HepG2 (cell line): ENCODE data around the gene PSMA7. TPM values are rescaled to one million over a fixed set of nuclear protein-coding genes. Genes with fewer than 3 reads are reported as not detected.

ENCODE experiments used
- CREB1 ChIP-seq, 2 experiments: fragments of 450-650 bp in 1 of 2; IDR thresholded peaks; 2 replicates each; pipeline ENCODE4 v1.6.1; 2016 to 2017; ENCODE audit warnings: control low read depth in 1 of 2, mild to moderate bottlenecking in 1 of 2, missing compliant biosample characterization in 1 of 2, missing genetic modification characterization in 1 of 2
- FOXM1 ChIP-seq: sonication (generic); formaldehyde crosslinking; IDR thresholded peaks from 2 replicates; pipeline ENCODE4 v1.5.0; 2020; ENCODE audit warnings: missing genetic modification reagents
- IRX3 ChIP-seq: sonication (generic); formaldehyde crosslinking; IDR thresholded peaks from 2 replicates; pipeline ENCODE4 v1.8.1; 2023; ENCODE audit warnings: mild to moderate bottlenecking, low read depth, missing genetic modification reagents, borderline replicate concordance
- ZBTB38 ChIP-seq: sonication (generic); formaldehyde crosslinking; IDR thresholded peaks from 2 replicates; pipeline ENCODE4 v1.5.1; 2020; ENCODE audit warnings: mild to moderate bottlenecking, missing genetic modification reagents
- ZNF629 ChIP-seq: sonication (generic); formaldehyde crosslinking; conservative IDR thresholded peaks from 2 replicates; pipeline ENCODE4 v1.5.0; 2020; ENCODE audit warnings: missing genetic modification reagents
- polyA plus RNA-seq, 8 experiments: library from polyadenylated mRNA; depleted of rRNA in 3 of 8; stranded (reverse) in 7 of 8; unstranded in 1 of 8; fragments of >200 nt; fragmentation: Illumina TruSeq in 4 of 8; extraction: Trizol in 4 of 8; gene quantifications; 2 replicates each; pipeline versions ENCODE4 v1.2.1 to v1.2.3, GENCODE V29; 2011 to 2016; ENCODE audit warnings: low read depth in 4 of 8, missing spikeins in 1 of 8, mixed read lengths in 1 of 8; ENCODE audit not compliant: insufficient read depth in 1 of 8
- total RNA-seq, 5 experiments: library from RNA; depleted of rRNA; stranded (reverse); fragments of >200 nt; fragmentation: Illumina TruSeq; extraction: Trizol; gene quantifications; 2 replicates each; pipeline ENCODE4 v1.2.3, GENCODE V29; 2016; ENCODE audit warnings: low read depth in 1 of 5
- TF ChIP-seq, protein P1 (sequence below): sonication (generic); formaldehyde crosslinking; IDR thresholded peaks from 2 replicates; pipeline ENCODE4 v1.4.0; 2020; ENCODE audit warnings: missing genetic modification reagents, borderline replicate concordance
- TF ChIP-seq, protein P2 (sequence below): sonication (generic); formaldehyde crosslinking; IDR thresholded peaks from 2 replicates; pipeline ENCODE4 v1.5.0; 2020; ENCODE audit warnings: missing genetic modification reagents
- TF ChIP-seq, protein P3 (sequence below): sonication (generic); formaldehyde crosslinking; IDR thresholded peaks from 2 replicates; pipeline ENCODE4 v1.4.0; 2020; ENCODE audit warnings: mild to moderate bottlenecking, missing genetic modification reagents

The PSMA7 gene
- total and polyA plus RNA-seq, 2 of the 13 experiments (the other 11 are each of a cell fraction or from before 2014, with no cell fraction given) = 531 to 631 TPM

DNA sequence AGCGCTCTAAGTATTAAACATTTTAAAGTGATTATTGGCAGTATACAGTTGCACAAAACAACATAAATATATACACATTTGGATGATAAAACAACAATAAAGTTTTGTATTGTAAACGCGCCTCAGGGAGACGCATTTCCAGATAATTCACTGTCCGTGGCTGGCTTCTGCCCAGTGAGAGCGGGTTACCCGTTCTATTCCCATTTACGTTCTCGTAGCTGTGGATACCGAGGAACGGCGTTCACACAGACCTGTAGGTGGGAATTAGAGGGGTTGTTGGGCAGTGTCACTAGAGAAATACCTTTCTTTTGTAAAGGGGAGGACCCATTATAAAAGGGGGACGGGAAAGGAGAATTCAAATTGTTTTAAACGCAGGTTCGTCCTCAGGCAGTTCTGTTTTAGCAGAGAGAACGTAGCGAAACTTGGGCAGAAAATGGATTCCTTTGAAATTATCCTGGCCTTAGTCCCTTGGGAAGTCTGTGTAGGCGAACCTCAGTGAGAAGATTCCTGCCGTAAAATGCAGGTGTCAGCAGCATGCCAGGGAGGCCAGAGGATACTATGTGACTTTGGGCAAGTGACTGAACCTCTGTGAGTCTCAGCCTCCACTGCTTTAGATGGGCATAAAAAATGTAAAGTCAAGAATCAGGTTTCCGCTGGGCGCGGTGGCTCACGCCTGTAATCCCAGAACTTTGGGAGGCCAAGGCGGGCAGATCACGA, 40.4 kb upstream of the PSMA7 start (continued):
- TF ChIP-seq, protein P1, sequence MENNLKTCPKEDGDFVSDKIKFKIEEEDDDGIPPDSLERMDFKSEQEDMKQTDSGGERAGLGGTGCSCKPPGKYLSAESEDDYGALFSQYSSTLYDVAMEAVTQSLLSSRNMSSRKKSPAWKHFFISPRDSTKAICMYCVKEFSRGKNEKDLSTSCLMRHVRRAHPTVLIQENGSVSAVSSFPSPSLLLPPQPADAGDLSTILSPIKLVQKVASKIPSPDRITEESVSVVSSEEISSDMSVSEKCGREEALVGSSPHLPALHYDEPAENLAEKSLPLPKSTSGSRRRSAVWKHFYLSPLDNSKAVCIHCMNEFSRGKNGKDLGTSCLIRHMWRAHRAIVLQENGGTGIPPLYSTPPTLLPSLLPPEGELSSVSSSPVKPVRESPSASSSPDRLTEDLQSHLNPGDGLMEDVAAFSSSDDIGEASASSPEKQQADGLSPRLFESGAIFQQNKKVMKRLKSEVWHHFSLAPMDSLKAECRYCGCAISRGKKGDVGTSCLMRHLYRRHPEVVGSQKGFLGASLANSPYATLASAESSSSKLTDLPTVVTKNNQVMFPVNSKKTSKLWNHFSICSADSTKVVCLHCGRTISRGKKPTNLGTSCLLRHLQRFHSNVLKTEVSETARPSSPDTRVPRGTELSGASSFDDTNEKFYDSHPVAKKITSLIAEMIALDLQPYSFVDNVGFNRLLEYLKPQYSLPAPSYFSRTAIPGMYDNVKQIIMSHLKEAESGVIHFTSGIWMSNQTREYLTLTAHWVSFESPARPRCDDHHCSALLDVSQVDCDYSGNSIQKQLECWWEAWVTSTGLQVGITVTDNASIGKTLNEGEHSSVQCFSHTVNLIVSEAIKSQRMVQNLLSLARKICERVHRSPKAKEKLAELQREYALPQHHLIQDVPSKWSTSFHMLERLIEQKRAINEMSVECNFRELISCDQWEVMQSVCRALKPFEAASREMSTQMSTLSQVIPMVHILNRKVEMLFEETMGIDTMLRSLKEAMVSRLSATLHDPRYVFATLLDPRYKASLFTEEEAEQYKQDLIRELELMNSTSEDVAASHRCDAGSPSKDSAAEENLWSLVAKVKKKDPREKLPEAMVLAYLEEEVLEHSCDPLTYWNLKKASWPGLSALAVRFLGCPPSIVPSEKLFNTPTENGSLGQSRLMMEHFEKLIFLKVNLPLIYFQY (CRISPR knock-in tag) = no peak
- TF ChIP-seq FOXM1 = no peak
- TF ChIP-seq ZBTB38 (CRISPR knock-in tag) = 0 out of 2 replicates have a peak, but pooled peaks have one; percentile 48
- TF ChIP-seq ZNF629 (CRISPR knock-in tag) = peak; percentile 29; the same call in 1 of the 2 replicates
- 0 out of 2 replicates have a peak, but pooled peaks have one; percentile 26 for TF ChIP-seq IRX3 (CRISPR knock-in tag)
- TF ChIP-seq, protein P2, sequence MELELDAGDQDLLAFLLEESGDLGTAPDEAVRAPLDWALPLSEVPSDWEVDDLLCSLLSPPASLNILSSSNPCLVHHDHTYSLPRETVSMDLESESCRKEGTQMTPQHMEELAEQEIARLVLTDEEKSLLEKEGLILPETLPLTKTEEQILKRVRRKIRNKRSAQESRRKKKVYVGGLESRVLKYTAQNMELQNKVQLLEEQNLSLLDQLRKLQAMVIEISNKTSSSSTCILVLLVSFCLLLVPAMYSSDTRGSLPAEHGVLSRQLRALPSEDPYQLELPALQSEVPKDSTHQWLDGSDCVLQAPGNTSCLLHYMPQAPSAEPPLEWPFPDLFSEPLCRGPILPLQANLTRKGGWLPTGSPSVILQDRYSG = 0 out of 2 replicates have a peak, but pooled peaks have one; percentile 8
- no peak for TF ChIP-seq CREB1 (IDR thresholded peaks at IDR 0.05)
- 0 out of 2 replicates have a peak, but pooled peaks have one; percentile 28 for TF ChIP-seq CREB1 (CRISPR knock-in tag; IDR thresholded peaks at IDR 0.05)
- TF ChIP-seq, protein P3, sequence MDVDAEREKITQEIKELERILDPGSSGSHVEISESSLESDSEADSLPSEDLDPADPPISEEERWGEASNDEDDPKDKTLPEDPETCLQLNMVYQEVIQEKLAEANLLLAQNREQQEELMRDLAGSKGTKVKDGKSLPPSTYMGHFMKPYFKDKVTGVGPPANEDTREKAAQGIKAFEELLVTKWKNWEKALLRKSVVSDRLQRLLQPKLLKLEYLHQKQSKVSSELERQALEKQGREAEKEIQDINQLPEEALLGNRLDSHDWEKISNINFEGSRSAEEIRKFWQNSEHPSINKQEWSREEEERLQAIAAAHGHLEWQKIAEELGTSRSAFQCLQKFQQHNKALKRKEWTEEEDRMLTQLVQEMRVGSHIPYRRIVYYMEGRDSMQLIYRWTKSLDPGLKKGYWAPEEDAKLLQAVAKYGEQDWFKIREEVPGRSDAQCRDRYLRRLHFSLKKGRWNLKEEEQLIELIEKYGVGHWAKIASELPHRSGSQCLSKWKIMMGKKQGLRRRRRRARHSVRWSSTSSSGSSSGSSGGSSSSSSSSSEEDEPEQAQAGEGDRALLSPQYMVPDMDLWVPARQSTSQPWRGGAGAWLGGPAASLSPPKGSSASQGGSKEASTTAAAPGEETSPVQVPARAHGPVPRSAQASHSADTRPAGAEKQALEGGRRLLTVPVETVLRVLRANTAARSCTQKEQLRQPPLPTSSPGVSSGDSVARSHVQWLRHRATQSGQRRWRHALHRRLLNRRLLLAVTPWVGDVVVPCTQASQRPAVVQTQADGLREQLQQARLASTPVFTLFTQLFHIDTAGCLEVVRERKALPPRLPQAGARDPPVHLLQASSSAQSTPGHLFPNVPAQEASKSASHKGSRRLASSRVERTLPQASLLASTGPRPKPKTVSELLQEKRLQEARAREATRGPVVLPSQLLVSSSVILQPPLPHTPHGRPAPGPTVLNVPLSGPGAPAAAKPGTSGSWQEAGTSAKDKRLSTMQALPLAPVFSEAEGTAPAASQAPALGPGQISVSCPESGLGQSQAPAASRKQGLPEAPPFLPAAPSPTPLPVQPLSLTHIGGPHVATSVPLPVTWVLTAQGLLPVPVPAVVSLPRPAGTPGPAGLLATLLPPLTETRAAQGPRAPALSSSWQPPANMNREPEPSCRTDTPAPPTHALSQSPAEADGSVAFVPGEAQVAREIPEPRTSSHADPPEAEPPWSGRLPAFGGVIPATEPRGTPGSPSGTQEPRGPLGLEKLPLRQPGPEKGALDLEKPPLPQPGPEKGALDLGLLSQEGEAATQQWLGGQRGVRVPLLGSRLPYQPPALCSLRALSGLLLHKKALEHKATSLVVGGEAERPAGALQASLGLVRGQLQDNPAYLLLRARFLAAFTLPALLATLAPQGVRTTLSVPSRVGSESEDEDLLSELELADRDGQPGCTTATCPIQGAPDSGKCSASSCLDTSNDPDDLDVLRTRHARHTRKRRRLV (CRISPR knock-in tag) = peak; percentile 33; the same call in 1 of the 2 replicates
